NCI-H2081 treated with DMSO at 0.1 percent for 48 hours (cell line): ENCODE measurements around the gene NKD2.

ENCODE experiments used
- DNase-seq: peaks from one replicate; lab custom pipeline; 2025; lab: John Stamatoyannopoulos, UW

NKD2 gene

GRCh38 chr5:1042626-1043025 lies 34.0 kb downstream of the NKD2 start:
- no peak for DNase-seq

- no peak for DNase-seq
Observed at GRCh38 chr5:1043327-1043726, 34.7 kb downstream of the NKD2 start.

- DNase-seq, result no peak
Observed at GRCh38 chr5:1044117-1044516, 35.5 kb downstream of the NKD2 start.

GRCh38 chr5:1045960-1046560 lies 37.5 kb downstream of the NKD2 start:
- DNase-seq, result no peak

- DNase-seq, result no peak
Observed at GRCh38 chr5:1047332-1047965, 38.8 kb downstream of the NKD2 start.

GRCh38 chr5:1048162-1048721 lies 39.6 kb downstream of the NKD2 start:
- DNase-seq, result no peak

- DNase-seq, result no peak
Observed at GRCh38 chr5:1048861-1049838, 40.5 kb downstream of the NKD2 start.

- DNase-seq, result no peak
Observed at GRCh38 chr5:1050423-1051365, 42.1 kb downstream of the NKD2 start.

GRCh38 chr5:1051366-1051720 lies 42.7 kb downstream of the NKD2 start:
- DNase-seq, result no peak

GRCh38 chr5:1052076-1052475 lies 43.5 kb downstream of the NKD2 start:
- no peak for DNase-seq

- no peak for DNase-seq
Observed at GRCh38 chr5:1052641-1053390, 44.2 kb downstream of the NKD2 start.

GRCh38 chr5:1053391-1054017 lies 44.9 kb downstream of the NKD2 start:
- DNase-seq, result no peak

- no peak for DNase-seq
Observed at GRCh38 chr5:1054018-1054798, 45.6 kb downstream of the NKD2 start.

GRCh38 chr5:1054799-1055775 lies 46.5 kb downstream of the NKD2 start:
- no peak for DNase-seq

GRCh38 chr5:1055896-1056610 lies 47.5 kb downstream of the NKD2 start:
- no peak for DNase-seq

- DNase-seq, result no peak
Observed at GRCh38 chr5:1056611-1057484, 48.2 kb downstream of the NKD2 start.
